SJSA1 (cell line): Measurements from ENCODE around the gene PGM5. TPM values are rescaled to one million over a fixed set of nuclear protein-coding genes. Genes with fewer than 3 reads are reported as not detected.
"Not testable (repeated sequence)": the region's sequence is repeated elsewhere in the genome, so short reads cannot be mapped to it uniquely, and the experiment has no call there.

Source experiments
- DNase-seq, 2 experiments: peaks; one replicate each; pipeline ENCODE4 v3.0.0-alpha.2; 2015 to 2020; ENCODE audit warnings: low spot score in 2 of 2, low read depth in 1 of 2
- H3K27ac ChIP-seq: fragments of 250-450 bp; sonication (Bioruptor Pico); 2 replicates; pipeline ENCODE4 v1.5.1; 2020; ENCODE audit warnings: mild to moderate bottlenecking, moderate library complexity
- H3K27me3 ChIP-seq: fragments of 250-450 bp; sonication (Bioruptor Pico); replicated peaks from 2 replicates; pipeline ENCODE4 v1.5.1; 2020; ENCODE audit warnings: mild to moderate bottlenecking, moderate library complexity
- H3K36me3 ChIP-seq: fragments of 250-450 bp; sonication (Bioruptor Pico); 2 replicates; pipeline ENCODE4 v1.5.1; 2020; ENCODE audit warnings: mild to moderate bottlenecking
- H3K4me1 ChIP-seq: fragments of 250-450 bp; sonication (Bioruptor Pico); replicated peaks from 2 replicates; pipeline ENCODE4 v1.6.1; 2021; ENCODE audit warnings: mild to moderate bottlenecking
- H3K4me3 ChIP-seq: fragments of 250-450 bp; sonication (Bioruptor Pico); 2 replicates; pipeline ENCODE4 v1.5.1; 2020; ENCODE audit warnings: mild to moderate bottlenecking
- H3K9me3 ChIP-seq: fragments of 250-450 bp; sonication (Bioruptor Pico); replicated peaks from 2 replicates; pipeline ENCODE4 v1.5.1; 2020; ENCODE audit warnings: mild to moderate bottlenecking
- total RNA-seq: library from RNA; depleted of rRNA; stranded (reverse); fragments of >200 nt; shearing (Covaris generic); gene quantifications from 2 replicates; pipeline ENCODE4 v1.2.3, GENCODE V29; 2014

Gene PGM5
- total RNA-seq, 1 experiment from 2014 or later, result 0.03 TPM

DNA sequence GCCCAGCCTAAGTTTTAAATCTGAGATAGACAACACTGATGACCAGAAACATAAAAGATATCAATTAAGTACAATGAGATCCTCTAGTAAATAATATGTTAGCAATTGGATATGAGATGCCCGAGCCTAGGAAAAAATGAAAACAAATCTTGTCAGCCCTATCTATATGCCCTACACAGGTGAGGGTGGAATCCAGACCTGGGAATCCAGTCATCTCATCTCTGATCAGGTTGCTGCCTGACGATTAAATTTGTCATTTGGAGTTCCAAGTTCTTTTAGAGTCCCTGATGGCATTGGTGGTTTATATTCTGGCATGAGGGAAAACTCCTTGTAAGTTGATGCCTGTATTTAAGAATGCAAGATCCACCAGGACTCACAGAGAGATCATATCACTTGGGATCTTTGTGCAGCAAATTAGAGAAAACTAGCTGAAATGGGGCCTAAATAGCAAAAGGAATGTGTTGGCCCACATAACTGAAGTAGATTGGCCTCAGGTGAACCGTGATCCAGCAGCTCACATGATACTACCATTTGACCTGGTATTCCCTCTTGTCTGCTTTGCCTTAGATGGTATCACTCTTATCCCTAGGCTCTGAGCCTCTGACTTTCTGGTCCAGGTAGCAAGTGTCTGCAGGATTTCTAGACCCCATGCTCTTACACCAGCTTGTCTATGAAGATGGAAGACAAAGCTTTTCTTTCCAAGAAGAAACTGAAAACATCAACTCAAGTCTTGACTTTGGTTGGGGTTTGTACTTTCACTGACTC is 48.2 kb downstream of the PGM5 start:
- not testable (repeated sequence) for H3K4me3 ChIP-seq, H3K4me1 ChIP-seq, H3K27ac ChIP-seq, H3K27me3 ChIP-seq, H3K9me3 ChIP-seq, H3K36me3 ChIP-seq, DNase-seq

DNA sequence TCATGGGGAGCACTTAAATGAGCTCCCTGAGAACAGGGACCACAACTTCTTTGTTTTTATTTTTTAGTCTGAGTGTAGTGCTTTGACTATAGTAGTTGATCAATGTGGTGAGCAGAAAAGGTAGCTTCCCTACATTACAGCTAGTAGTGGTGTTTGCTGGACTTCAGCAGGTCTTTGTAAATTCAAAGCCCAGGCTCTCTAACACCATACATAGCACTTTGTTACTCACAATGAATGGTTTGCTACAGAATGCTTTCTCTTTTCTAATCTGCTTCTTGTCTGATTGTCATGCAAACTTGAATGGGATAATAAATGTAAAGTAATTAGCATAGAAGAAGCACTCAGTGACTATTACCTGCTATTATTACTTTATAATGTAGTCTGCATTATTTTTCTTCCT is 55.5 kb downstream of the PGM5 start:
- not testable (repeated sequence) for H3K27me3 ChIP-seq, H3K4me3 ChIP-seq, H3K4me1 ChIP-seq, H3K36me3 ChIP-seq, H3K27ac ChIP-seq, H3K9me3 ChIP-seq, DNase-seq

DNA sequence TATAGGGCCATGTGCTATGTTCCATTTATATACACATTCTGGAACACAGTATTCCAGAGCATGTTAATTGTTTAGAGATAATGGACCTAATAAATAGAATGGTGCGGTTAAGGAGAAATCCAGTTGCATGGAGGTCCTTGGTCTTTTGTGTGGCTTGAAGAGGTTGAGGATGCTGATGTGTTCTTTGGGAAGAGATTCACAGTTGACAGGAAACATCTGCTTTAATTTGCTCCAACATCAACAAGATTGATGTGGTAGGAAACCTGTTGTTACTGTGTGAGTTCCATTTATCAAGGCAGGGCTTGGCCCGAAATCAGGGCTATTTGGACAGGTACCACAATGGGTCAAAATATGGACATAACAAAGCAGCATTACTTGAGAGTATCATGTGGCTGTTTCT is 56.3 kb downstream of the PGM5 start:
- H3K9me3 ChIP-seq, DNase-seq, H3K4me3 ChIP-seq, H3K36me3 ChIP-seq, H3K27ac ChIP-seq, H3K27me3 ChIP-seq, H3K4me1 ChIP-seq: not testable (repeated sequence)

DNA sequence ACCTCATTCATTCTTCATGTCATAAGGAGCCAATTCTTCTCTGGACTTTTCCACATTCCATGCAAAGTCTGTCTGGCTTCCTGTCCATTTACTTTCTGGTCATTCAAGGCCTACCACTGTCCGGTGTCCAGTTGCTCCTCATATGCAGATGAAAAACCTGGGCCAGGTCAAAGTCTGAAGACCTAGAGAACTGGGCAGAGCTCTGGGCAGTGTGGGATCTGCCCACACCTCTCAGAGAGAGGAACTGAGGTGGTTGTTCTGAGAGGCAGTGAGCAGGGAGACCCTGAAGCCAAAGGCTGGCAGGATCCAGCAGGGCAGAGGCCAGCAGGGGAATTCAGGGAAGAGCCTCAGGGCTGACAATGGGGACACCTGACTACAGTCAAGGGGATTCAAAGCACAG is 58.7 kb downstream of the PGM5 start:
- H3K36me3 ChIP-seq, H3K9me3 ChIP-seq, H3K4me3 ChIP-seq, DNase-seq, H3K27ac ChIP-seq, H3K27me3 ChIP-seq, H3K4me1 ChIP-seq: not testable (repeated sequence)

DNA sequence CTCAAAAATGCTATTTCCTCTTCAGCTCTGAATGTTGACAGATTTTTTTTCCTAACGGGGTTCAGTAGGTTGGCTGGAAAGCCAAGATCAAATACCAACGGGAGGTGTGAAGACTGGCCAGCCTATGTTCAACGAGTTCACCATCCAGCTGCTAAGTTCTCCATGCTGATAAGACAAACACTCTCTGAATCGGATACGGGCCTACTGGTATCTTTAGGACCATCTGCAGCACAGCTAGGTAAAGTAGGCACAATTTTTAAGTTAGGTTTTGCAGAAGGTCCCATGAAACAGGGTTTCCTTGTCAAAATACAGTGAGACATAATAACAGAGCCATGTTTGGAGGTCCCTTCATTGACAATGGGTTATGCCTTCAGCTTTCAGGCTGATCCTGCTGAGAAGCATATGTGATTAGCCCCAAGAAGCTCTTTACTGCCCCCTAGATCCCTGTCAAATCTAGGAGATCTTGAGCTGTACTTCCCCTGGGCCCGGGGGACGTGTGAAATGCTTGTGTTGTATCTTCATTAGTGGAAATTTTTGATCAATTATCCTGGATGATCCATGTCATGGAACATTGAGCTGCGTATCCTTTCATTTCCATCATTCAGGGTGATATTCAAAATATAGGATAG is 60.6 kb downstream of the PGM5 start:
- Histone ChIP-seq H3K27me3 (no peaks in the 10 kb centered on the region), H3K27ac (no peak overlapping the region), H3K4me3 (no peak overlapping the region), H3K4me1 (no peaks in the 10 kb centered on the region), H3K36me3 (no peaks in the 10 kb centered on the region), H3K9me3 (no peaks in the 10 kb centered on the region)
- DNase-seq, result no peak

DNA sequence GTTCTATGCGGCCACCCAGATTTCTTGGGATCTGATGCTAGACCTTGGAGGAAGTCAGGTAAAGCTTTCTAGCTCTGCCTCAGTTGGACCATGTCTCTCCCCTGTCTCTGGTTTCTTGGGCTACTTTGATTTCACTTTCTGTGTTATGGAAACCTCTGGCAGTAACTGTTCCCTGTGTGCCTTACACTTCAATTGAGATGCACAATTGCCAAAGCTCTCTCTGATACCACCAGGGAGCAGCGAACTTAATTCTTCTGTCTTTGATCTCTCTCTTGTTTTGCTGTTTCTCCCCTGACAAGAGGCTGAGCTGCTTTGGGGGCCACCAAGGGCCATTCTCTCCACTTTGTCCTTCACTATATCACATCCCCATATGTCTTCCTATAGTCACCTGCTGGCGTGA is 61.4 kb downstream of the PGM5 start:
- Histone ChIP-seq H3K27me3 (no peaks in the 10 kb centered on the region), H3K9me3 (no peaks in the 10 kb centered on the region), H3K4me3 (no peak overlapping the region), H3K27ac (no peak overlapping the region), H3K4me1 (no peaks in the 10 kb centered on the region), H3K36me3 (no peaks in the 10 kb centered on the region)
- DNase-seq, result no peak

DNA sequence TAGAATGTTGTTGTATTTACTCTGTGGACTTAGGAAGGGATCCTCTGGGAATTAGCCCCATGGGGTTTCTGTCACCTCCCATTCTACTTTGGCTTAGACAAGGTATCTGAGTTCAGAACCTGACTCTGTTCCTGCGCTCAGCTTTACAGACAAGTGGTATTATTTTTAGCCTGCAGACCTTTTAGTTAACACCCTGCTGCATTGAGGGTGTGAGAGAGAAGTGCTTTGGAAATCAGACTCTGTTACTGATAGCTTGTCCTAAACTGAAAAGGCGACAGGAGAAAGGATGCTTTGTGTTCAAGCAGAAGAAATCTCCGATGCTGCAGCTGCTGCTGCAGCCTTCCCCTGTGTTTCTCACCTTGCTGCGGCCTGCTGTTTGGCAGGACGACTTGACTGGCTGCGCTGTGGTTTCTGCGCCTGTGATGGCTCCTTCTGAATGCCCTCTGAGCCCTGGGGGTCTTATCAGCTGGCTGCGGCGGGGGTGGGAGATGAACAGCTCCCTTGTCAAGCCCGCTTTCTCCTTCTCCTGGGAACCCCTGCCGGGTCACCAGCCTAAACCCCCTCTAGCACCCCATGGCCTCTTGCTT is 61.9 kb downstream of the PGM5 start:
- H3K4me3 ChIP-seq, result no peak overlapping the region
- DNase-seq, result no peak
- no peaks in the 10 kb centered on the region for H3K9me3 ChIP-seq
- H3K4me1 ChIP-seq, result no peaks in the 10 kb centered on the region
- no peaks in the 10 kb centered on the region for H3K27me3 ChIP-seq
- H3K36me3 ChIP-seq, result no peaks in the 10 kb centered on the region
- H3K27ac ChIP-seq, result no peak overlapping the region

DNA sequence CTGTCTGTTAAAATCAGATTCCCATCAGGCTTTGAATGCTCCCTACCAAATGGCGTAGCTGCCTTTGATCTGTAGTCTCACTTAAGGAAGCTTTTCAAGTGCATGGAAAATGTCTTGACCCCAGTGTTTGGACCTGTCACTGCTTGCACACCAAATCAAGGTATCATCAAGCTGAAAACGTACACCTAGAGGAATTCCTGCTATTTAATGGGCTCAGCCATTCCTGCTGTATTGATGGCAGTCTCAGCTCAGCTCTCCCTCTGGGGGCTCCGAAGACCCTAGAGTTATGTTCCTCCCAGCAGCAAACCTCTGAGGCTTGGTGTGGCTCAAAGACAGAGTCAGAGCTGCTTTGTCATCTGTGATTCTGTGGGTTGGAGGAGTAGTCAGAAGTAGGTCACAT is 63.5 kb downstream of the PGM5 start:
- Histone ChIP-seq H3K27me3 (no peaks in the 10 kb centered on the region), H3K4me1 (no peaks in the 10 kb centered on the region), H3K36me3 (no peaks in the 10 kb centered on the region), H3K27ac (no peak overlapping the region), H3K9me3 (no peaks in the 10 kb centered on the region), H3K4me3 (no peak overlapping the region)
- DNase-seq, result no peak

DNA sequence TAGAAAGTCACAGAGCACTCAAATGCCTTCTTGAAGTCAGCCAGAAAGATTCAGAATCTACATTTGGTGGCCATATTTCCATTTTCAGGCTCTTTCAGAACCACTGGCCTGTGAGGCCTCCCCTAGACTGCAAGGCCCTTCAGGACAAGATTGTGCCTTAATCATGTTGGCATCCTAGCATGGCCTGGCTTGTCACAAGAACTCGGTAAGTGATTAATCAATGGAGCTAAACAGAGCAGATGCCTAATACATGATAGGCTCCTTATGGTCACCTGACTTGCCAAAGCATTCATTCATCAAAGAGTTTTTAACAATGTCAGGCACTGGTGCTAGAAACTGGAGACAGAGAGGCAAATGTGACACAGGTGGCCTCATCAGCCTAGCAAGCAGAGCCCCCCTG is 70.3 kb downstream of the PGM5 start:
- Histone ChIP-seq H3K27me3 (no peaks in the 10 kb centered on the region), H3K36me3 (no peaks in the 10 kb centered on the region), H3K27ac (no peak overlapping the region), H3K9me3 (no peaks in the 10 kb centered on the region), H3K4me3 (no peak overlapping the region), H3K4me1 (no peaks in the 10 kb centered on the region)
- no peak for DNase-seq

DNA sequence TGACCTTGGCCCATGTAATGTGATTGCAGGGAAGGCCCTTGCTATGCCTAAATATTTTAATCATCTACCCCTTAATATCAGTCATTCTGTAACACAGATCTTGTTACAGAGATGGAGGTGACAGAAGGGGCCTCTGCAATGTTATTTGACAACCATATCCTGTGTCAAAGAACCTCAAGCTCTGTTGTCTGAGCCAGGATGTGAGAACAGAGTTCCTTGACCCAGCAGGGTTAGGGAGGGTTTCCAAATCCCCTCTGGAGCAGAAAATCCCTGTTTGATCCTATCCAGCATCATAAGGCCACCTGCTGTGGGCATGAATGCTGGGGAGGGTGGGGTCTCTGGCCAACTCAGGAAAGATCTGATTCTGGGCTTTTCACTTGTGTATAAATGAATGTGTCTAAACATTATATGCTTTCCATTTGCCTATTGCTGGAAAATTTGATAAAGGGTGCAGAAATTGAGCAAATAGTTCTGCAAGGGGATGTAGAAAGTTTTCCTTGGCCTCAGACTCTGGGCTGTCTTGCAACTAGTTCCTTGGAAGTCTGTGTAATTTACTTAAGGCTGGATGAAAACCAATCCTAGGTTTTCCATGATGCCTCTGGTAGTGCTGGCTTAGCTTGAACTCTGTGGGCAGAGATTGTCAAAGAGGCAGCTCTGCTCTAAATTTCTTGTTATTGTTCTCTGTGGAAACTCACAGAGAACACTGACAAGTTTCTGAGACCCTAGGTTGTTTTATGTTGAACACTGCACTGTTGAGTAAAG is 71.0 kb downstream of the PGM5 start:
- Histone ChIP-seq H3K36me3 (no peaks in the 10 kb centered on the region), H3K4me3 (no peak overlapping the region), H3K9me3 (no peaks in the 10 kb centered on the region), H3K27ac (no peak overlapping the region), H3K4me1 (no peaks in the 10 kb centered on the region), H3K27me3 (no peaks in the 10 kb centered on the region)
- no peak for DNase-seq

DNA sequence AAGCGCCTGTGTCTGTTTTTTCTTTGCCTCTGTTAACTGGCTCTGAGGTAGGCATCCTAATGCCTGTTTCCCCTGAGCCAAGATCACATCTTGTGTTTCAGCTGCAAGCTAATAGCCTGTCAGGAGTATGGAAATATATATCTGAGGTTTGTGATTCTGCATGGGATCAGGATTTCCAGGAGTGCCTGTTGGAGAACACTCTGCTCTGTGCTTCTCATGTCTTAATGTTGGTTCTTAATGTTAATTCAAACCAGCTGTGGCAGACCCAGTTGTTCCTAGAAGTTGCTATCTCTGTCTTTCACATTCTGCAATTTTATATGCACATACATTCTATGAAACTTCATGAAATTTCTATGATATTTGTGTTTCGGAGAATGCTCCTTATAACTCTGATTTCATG is 72.1 kb downstream of the PGM5 start:
- H3K4me3 ChIP-seq, result no peak overlapping the region
- H3K36me3 ChIP-seq, result no peaks in the 10 kb centered on the region
- no peaks in the 10 kb centered on the region for H3K4me1 ChIP-seq
- no peak for DNase-seq
- H3K9me3 ChIP-seq, result no peaks in the 10 kb centered on the region
- no peak overlapping the region for H3K27ac ChIP-seq
- H3K27me3 ChIP-seq, result no peaks in the 10 kb centered on the region

DNA sequence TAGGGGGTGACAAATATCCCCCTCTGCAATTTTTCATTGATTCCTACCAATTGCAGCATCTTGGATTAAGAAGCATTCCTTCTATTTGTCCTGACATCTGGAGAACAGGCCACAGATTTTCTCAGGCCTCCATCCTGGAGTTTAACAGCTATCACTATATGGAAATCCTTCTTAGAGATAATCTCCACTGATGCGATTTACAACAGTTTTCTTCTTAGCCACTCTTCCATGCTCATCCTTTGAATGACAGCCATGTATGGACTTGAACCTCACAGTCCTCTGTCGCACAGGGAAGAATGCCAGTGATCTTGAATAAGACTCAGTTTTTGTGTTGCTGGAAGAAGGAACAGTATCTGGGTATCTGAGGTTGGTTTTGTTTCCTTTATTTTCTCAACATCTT is 73.2 kb downstream of the PGM5 start:
- no peaks in the 10 kb centered on the region for H3K36me3 ChIP-seq
- no peak for DNase-seq
- no peaks in the 10 kb centered on the region for H3K4me1 ChIP-seq
- H3K4me3 ChIP-seq, result no peak overlapping the region
- no peaks in the 10 kb centered on the region for H3K9me3 ChIP-seq
- H3K27me3 ChIP-seq, result no peaks in the 10 kb centered on the region
- no peak overlapping the region for H3K27ac ChIP-seq

DNA sequence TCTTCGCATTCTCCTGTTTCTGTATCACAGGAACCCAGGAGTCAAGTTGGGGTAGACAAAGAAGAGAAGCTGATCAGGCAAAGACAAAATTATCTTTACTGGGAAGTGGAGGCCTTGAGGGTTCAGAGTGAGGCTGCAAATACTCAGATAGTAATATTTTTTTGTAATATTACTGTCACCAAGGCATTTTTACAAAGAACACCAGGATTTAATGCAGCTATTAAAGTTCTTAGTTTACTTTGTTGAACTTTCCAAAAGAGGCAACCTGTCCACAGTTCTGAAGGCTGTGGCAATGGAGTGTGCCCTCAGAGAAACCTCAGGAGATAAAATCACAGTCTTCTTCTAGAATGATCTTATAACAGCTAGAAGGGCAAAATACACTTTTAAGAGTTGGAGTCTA is 74.9 kb downstream of the PGM5 start:
- Histone ChIP-seq H3K27ac (no peak overlapping the region), H3K27me3 (no peaks in the 10 kb centered on the region), H3K36me3 (no peaks in the 10 kb centered on the region), H3K4me1 (no peaks in the 10 kb centered on the region), H3K9me3 (no peaks in the 10 kb centered on the region), H3K4me3 (no peak overlapping the region)
- DNase-seq, result no peak

DNA sequence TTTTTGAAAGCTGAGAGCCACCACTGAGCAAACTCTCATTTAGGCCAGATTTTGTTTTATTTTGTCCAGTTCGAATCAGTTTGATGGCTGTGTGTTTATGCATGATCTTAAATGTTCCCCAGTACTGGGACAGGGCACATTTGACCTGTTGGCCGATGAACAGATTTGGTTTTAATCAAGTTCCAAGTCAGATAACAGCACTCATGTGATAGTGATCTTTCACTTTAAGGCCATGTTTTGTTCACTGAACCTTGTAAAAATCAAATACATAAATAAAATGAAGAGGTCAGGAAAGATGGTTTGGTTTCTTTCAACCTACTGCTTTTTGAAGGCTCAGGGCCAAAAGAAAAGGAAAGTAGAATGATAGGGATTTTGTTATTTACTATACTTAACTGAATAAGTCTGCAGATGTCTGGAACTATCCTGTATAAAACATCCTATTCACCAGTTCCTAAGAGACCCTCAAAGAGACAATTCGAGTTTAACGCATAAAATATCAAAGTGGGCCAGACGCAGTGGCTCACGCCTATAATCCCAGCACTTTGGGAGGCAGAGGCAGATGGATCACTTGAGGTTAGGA is 77.2 kb downstream of the PGM5 start:
- Histone ChIP-seq H3K4me3 (no peak overlapping the region), H3K36me3 (no peaks in the 10 kb centered on the region), H3K9me3 (no peaks in the 10 kb centered on the region)

More for the DNA sequence above, 77.2 kb downstream of the PGM5 start:
- H3K27ac ChIP-seq, result no peak overlapping the region
- no peaks in the 10 kb centered on the region for H3K27me3 ChIP-seq
- DNase-seq, result no peak
- H3K4me1 ChIP-seq, result no peaks in the 10 kb centered on the region
